Adrenal gland (tissue), 12 donors: ENCODE measurements around the gene GREM2. TPM values are rescaled to one million over a fixed set of nuclear protein-coding genes. Genes with fewer than 3 reads are reported as not detected.

Experiments used
- DNase-seq, 7 donors: peaks; one replicate each; pipeline ENCODE4 v3.0.0-alpha.2; 2019 to 2020
- H3K27ac ChIP-seq, 5 donors: fragments of 200-600 bp; sonication (generic) in 4 of 5; 1 replicate in 3 of 5; 2 replicates in 2 of 5; pipeline versions ENCODE4 v1.5.1 to v1.8.0; 2016 to 2020; ENCODE audit warnings: mild to moderate bottlenecking in 1 of 5
- H3K27me3 ChIP-seq: fragments of 200-600 bp; 2 replicates; pipeline ENCODE4 v1.8.0; 2021
- H3K36me3 ChIP-seq, 2 donors: fragments of 200-600 bp; replicated peaks in 1 of 2; 1 replicate in 1 of 2; 2 replicates in 1 of 2; pipeline versions ENCODE4 v1.5.1 to v1.8.0; 2018 to 2022
- H3K4me1 ChIP-seq, 2 donors: fragments of 200-600 bp; replicated peaks in 1 of 2; 1 replicate in 1 of 2; 2 replicates in 1 of 2; pipeline versions ENCODE4 v1.5.1 to v1.8.0; 2018 to 2021
- H3K4me3 ChIP-seq, 4 donors: fragments of 200-600 bp; sonication (generic) in 3 of 4; one replicate each; pipeline ENCODE4 v1.5.1; 2016 to 2018
- H3K9me3 ChIP-seq, 3 donors: fragments of 200-600 bp; sonication (generic) in 1 of 3; replicated peaks in 1 of 3; 1 replicate in 2 of 3; 2 replicates in 1 of 3; pipeline versions ENCODE4 v1.5.1 to v1.8.0; 2016 to 2021
- POLR2A ChIP-seq, 2 donors: fragments of 450-650 bp; IDR thresholded peaks; one replicate each; pipeline ENCODE4 v1.6.1; 2017; ENCODE audit warnings: antibody characterized with exemption in 2 of 2, mild to moderate bottlenecking in 2 of 2, moderate library complexity in 1 of 2
- WGBS, 4 donors: extraction: QIAGEN DNeasy Blood & Tissue Kit in 2 of 4; methylation state at CpG; one replicate each; pipeline versions ENCODE4 v1.1.5 to v1.1.7; 2013 to 2017; 5-methylcytosine and 5-hydroxymethylcytosine counted together
- intact Hi-C, 2 donors: fragments of 100-400 bp; cut with DNase I; formaldehyde crosslinking; loops; one replicate each; pipeline versions ENCODE4 v1.14.1 to v1.15.0; 2022 to 2023
- polyA plus RNA-seq, 3 donors: library from polyadenylated mRNA; stranded (reverse); fragments of 200-250 nt in 2 of 3; fragments of 350-450 nt in 1 of 3; fragmentation: Illumina TruSeq in 1 of 3; extraction: RNeasy Lipid Tissue Mini Kit (QIAGEN cat#74804) in 1 of 3; gene quantifications; one replicate each; pipeline ENCODE4 v1.2.3, GENCODE V29; 2013 to 2014
- total RNA-seq, 9 donors: library from RNA; depleted of rRNA in 4 of 9; stranded (reverse); fragments of >200 nt in 4 of 9; fragments of 120-200 nt in 1 of 9; fragmentation: NEBNext Ultra II Directional in 1 of 9; extraction: Animal tissue kit (Norgen Biotek cat#: 25700) in 1 of 9; gene quantifications; one replicate each; pipeline versions ENCODE4 v1.1.0 to v1.2.4, GENCODE V29; 2013 to 2023
- TF ChIP-seq, protein P1 (sequence below), 6 experiments: fragments of 450-650 bp in 4 of 6; fragments of 200-600 bp in 2 of 6; sonication (generic) in 1 of 6; IDR thresholded peaks; 1 replicate in 5 of 6; 2 replicates in 1 of 6; pipeline versions ENCODE4 v1.5.1 to v1.8.0; 2016 to 2021; ENCODE audit warnings: antibody characterized with exemption in 6 of 6, mild to moderate bottlenecking in 2 of 6, moderate library complexity in 1 of 6
- donor health status: healthy with polysubstance abuse.
- donor health status: Bipolar disorder and iron deficiency.
- donor health status: DM: yes; HTN: yes; CAD: no.
- donor health status: DM: no; HTN: no; CAD: no.
- donor health status: DM: no; HTN: no; CAD: no.
- donor health status: DM: yes; HTN: yes; CAD: no.

Gene GREM2
- total and polyA plus RNA-seq, 12 donors = 0.39 to 3.2 (median 0.68) TPM

DNA sequence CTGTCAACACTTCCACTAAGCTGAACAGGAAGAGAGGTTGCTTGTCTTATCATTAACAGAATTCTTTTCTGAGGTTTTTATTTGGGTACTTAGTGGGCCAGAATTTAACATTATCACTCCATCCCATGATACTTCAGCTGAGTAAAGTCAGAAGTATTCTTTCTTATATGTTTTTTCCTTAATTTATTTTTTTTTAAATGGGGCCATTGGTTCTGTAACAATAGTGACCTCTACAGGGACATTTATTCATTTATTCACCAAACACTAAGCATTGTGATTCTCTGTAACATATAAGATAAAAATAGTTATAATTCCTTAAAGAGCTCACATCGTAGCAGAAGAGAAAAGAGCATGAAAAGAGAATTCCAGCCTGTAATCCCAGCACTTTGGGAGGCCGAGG, 9.8 kb downstream of the GREM2 start:
- WGBS, 4 donors = 58 to 69% (median 63%) methylated on average over 2 of the region's 2 CpGs
- no peak for TF ChIP-seq POLR2A (IDR thresholded peaks at IDR 0.05)
- TF ChIP-seq, protein P1, sequence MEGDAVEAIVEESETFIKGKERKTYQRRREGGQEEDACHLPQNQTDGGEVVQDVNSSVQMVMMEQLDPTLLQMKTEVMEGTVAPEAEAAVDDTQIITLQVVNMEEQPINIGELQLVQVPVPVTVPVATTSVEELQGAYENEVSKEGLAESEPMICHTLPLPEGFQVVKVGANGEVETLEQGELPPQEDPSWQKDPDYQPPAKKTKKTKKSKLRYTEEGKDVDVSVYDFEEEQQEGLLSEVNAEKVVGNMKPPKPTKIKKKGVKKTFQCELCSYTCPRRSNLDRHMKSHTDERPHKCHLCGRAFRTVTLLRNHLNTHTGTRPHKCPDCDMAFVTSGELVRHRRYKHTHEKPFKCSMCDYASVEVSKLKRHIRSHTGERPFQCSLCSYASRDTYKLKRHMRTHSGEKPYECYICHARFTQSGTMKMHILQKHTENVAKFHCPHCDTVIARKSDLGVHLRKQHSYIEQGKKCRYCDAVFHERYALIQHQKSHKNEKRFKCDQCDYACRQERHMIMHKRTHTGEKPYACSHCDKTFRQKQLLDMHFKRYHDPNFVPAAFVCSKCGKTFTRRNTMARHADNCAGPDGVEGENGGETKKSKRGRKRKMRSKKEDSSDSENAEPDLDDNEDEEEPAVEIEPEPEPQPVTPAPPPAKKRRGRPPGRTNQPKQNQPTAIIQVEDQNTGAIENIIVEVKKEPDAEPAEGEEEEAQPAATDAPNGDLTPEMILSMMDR (IDR thresholded peaks at IDR 0.05) = peak in 1 of 6 experiments; percentile 19
- Histone ChIP-seq H3K27ac (no peak overlapping the region), H3K27me3 (no peaks in the 10 kb centered on the region), H3K9me3 (no peaks in the 10 kb centered on the region), H3K4me3 (no peak overlapping the region), H3K36me3 (no peaks in the 10 kb centered on the region), H3K4me1 (no peaks in the 10 kb centered on the region)
- no peak for DNase-seq
- intact Hi-C loops = no loop called here

DNA sequence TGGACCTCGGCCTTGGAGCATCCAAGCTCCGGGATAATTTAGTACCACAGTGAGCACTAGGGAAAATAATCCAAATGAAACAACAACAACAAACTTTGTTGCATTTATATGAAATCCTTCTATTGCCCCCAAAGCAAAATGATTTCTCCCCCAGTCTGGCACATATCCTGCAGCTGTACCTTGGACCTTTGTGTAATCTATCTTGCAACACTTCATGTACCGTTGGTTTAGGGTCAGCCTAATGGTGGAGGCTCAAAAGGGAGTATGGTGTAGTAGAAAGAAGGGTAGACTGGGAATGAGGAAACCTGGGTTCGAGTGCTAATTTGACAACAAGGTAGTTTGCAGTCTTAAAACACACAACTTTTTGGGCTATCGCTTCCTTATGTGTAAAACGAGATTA, 12.1 kb downstream of the GREM2 start:
- H3K27me3 ChIP-seq = no peaks in the 10 kb centered on the region
- H3K9me3 ChIP-seq = no peaks in the 10 kb centered on the region
- intact Hi-C loops = no loop called here
- TF ChIP-seq POLR2A (IDR thresholded peaks at IDR 0.05) = no peak
- TF ChIP-seq, protein P1 (IDR thresholded peaks at IDR 0.05) = no peak
- no peak overlapping the region for H3K27ac ChIP-seq
- 70 to 81% (median 78%) methylated on average over 6 of the region's 6 CpGs for WGBS, 4 donors
- H3K36me3 ChIP-seq = no peaks in the 10 kb centered on the region
- H3K4me1 ChIP-seq = no peaks in the 10 kb centered on the region
- H3K4me3 ChIP-seq = no peak overlapping the region
- DNase-seq = no peak

DNA sequence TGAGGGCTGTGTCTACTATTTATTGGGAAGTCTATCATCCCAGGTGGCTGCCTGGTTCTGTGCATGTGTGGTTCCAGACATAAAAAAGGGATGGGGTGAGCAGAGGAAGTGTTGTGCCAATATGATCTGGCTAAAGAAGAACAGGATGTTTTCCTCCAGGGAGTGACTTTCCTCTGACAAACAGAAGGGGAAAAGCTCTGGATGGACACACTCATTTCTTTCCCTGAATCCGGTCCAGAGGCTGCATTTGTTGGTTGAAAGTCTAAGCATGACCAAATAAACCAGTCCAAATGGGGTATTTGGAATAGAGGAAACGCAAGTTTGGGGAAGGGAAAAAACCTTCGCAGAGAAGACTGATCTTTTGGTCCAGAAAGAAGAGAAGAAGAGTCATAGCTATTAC, 12.7 kb downstream of the GREM2 start:
- H3K27ac ChIP-seq = no peak overlapping the region
- intact Hi-C loops = no loop called here
- no peaks in the 10 kb centered on the region for H3K9me3 ChIP-seq
- H3K27me3 ChIP-seq = no peaks in the 10 kb centered on the region
- TF ChIP-seq, protein P1 (IDR thresholded peaks at IDR 0.05) = no peak
- TF ChIP-seq POLR2A (IDR thresholded peaks at IDR 0.05) = no peak
- 66 to 83% (median 77%) methylated on average over 3 of the region's 3 CpGs for WGBS, 4 donors
- H3K4me3 ChIP-seq = no peak overlapping the region
- H3K36me3 ChIP-seq = no peaks in the 10 kb centered on the region
- DNase-seq = no peak
- no peaks in the 10 kb centered on the region for H3K4me1 ChIP-seq

DNA sequence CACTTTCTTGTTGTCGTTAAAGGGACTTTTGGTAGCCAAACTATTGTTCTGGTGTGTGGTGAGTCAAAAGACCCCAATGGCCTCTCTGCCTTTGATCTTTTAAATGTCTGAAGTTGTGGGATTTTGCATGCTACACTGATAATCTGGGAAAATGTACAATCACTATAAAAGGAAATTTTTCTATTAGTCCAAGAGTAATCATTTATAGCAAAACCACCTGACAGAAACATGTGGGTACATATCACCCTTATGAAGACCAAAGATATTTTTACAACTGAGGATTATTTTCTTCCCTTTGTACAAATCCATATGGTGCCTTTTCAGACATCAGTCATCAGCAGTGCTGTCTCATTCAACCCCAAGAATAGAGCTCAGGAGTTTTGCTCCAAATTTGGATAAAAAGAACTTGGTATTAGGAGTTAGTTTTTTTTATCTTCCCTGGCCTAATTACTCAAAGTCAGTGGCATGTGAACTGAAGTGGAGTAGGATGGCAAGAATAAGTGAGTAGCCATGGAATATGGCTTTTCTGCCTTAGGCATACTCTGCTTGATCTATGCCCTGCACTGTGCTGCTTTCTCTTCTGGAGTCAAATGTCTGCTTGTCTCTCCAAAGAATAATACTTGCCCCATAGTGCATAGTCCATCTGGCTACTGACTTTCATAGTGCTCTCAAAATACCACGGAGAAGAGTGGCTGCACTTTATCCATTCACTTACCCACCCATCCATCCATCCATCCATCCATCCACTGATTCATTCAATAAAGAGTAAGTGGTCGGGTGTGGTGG, 13.5 kb downstream of the GREM2 start:
- Histone ChIP-seq H3K9me3 (no peaks in the 10 kb centered on the region), H3K27ac (no peak overlapping the region), H3K27me3 (no peaks in the 10 kb centered on the region), H3K36me3 (no peaks in the 10 kb centered on the region), H3K4me3 (no peak overlapping the region), H3K4me1 (no peaks in the 10 kb centered on the region)
- intact Hi-C loops = no loop called here
- DNase-seq = no peak
- 69 to 77% (median 74%) methylated on average over 3 of the region's 3 CpGs for WGBS, 4 donors
- TF ChIP-seq POLR2A (IDR thresholded peaks at IDR 0.05) = no peak
- TF ChIP-seq, protein P1 (IDR thresholded peaks at IDR 0.05) = no peak
